ENCODE measurements around the gene HOXA4.

GRCh38 chr7:27099453-27100370, 30.8 kb downstream of the HOXA4 start:
- TF ChIP-seq, protein P1, sequence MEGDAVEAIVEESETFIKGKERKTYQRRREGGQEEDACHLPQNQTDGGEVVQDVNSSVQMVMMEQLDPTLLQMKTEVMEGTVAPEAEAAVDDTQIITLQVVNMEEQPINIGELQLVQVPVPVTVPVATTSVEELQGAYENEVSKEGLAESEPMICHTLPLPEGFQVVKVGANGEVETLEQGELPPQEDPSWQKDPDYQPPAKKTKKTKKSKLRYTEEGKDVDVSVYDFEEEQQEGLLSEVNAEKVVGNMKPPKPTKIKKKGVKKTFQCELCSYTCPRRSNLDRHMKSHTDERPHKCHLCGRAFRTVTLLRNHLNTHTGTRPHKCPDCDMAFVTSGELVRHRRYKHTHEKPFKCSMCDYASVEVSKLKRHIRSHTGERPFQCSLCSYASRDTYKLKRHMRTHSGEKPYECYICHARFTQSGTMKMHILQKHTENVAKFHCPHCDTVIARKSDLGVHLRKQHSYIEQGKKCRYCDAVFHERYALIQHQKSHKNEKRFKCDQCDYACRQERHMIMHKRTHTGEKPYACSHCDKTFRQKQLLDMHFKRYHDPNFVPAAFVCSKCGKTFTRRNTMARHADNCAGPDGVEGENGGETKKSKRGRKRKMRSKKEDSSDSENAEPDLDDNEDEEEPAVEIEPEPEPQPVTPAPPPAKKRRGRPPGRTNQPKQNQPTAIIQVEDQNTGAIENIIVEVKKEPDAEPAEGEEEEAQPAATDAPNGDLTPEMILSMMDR (conservative IDR thresholded peaks at IDR 0.05), result no peak
- TF ChIP-seq ZFX (IDR thresholded peaks at IDR 0.05), result no peak
